Esophagus muscularis mucosa (tissue), 4 donors: ENCODE results near the gene C4orf36.

Experiments
- CTCF ChIP-seq, 3 experiments: fragments of 200-600 bp in 2 of 3; fragments of 450-650 bp in 1 of 3; sonication (generic) in 2 of 3; IDR thresholded peaks; one replicate each; pipeline ENCODE4 v1.5.1; 2017 to 2019; ENCODE audit warnings: antibody characterized with exemption in 3 of 3, mild to moderate bottlenecking in 2 of 3, moderate library complexity in 1 of 3
- EP300 ChIP-seq: sonication (generic); formaldehyde crosslinking; IDR thresholded peaks from one replicate; pipeline ENCODE4 v1.6.1; 2017; ENCODE audit warnings: antibody characterized with exemption
- POLR2A ChIP-seq: fragments of 450-650 bp; IDR thresholded peaks from one replicate; pipeline ENCODE4 v1.6.1; 2017; ENCODE audit warnings: antibody characterized with exemption, moderate library complexity, mild to moderate bottlenecking, low read depth
- POLR2AphosphoS5 ChIP-seq, 2 donors: sonication (generic); formaldehyde crosslinking; IDR thresholded peaks; one replicate each; pipeline ENCODE4 v1.6.1; 2017; ENCODE audit warnings: antibody characterized with exemption in 2 of 2

GRCh38 chr4:86934147-86934770 lies 42.0 kb upstream of the C4orf36 start:
- TF ChIP-seq EP300: no peak
- no peak for TF ChIP-seq POLR2AphosphoS5 (IDR thresholded peaks at IDR 0.05)
- no peak for TF ChIP-seq CTCF (IDR thresholded peaks at IDR 0.05)
- TF ChIP-seq POLR2A: peak; percentile 30
